ENCODE data around the gene SLC49A3.
"Not testable (repeated sequence)": the region's sequence is repeated elsewhere in the genome, so short reads cannot be mapped to it uniquely, and the experiment has no call there.

The SLC49A3 gene

DNA sequence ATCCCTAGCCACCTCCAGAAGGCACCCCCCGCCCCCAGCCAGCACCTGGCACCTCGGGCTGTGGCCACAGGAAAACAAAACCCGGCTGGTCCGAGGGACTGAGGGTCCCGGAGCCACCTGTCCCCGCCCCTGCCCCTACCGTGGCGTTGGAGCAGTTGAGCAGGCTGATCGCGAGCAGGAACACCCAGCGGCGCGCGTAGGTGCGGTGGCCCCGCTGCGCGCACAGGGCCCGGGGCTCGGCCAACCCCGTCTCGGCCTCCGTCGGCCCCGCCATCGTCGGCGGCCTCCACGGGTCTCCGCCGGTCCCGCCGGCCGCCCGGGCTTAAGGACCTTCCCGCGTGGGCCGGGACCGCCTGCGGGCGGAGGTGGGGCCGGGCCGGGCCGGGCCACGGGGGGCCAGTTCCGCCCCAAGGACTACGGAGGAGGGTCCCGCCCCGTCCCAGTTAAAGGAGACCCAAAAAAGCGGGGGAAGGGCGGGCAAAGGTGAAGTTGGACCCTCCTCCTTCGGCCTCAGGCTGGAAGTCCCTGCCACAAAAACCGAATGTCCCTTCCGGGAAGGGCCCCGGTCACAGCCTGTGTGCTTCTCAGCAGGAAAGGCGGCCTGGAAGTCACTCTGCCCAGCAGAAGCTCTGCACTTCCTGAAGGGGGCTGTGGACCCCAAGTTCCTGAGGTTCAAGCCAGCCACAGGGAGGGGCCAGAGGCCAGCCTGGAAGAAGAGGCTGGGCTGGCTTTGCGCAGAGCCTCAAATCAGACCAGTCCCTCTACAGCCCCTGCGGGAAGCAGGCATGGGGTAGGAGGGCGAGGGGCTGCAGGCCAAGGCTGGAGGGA is at the start of gene SLC49A3:
Gene SLC49A3, minus strand, starts transcription at position 298 of the 828 bp plus-strand sequence. Its CDS starts 24 bp downstream, at position 274.
- DNase-seq, result no peak

DNA sequence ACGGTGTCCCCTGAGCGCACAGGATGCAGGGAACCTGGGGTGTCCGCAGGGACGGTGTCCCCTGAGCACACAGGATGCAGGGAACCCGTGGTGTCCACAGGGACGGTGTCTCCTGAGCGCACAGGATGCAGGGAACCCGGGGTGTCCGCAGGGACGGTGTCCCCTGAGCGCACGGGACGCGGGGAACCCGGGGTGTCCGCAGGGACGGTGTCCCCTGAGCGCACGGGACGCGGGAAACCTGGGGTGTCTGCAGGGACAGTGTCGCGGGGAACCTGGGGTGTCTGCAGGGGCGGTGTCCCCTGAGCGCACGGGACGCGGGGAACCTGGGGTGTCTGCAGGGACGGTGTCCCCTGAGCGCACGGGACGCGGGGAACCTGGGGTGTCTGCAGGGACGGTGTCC is 47.6 kb upstream of the SLC49A3 start:
- DNase-seq, result not testable (repeated sequence)

DNA sequence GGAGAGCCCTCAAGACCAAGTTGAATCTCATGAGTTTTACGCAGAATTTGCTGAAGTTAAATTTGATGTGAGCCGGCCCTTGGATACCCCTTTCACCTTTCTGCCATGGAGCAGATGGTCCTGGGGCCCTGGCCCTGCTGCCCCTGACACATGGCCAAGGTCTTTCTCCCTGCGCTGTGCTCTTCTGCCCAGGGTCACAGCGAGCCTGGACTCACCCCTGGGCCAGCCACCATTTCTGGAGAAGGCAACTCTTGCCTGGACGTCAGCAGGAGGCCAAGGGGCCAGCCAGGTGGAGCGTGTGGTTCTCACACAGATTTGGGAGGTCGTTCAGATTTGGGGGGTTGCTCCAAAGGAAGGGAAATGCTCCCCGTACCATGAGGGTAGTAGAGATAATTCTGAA is 46.6 kb upstream of the SLC49A3 start:
- DNase-seq, result no peak

DNA sequence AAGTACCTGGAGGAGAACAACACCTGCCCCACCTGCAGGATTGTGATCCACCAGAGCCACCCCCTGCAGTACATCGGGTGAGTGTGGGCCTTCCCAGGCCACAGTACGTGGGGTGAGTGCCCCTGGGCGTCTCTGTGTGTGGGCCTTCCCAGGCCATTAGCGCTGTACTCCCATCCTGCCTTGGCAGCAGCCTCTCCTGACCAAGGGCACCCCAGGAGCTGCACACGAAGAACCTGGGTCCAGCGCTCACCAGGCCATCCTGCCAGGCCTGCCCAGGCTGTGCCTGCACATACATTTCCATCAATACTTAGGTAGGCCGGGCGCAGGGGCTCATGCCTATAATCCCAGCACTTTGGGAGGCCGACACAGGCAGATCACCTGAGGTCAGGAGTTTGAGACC is 46.0 kb upstream of the SLC49A3 start:
- DNase-seq, result no peak

DNA sequence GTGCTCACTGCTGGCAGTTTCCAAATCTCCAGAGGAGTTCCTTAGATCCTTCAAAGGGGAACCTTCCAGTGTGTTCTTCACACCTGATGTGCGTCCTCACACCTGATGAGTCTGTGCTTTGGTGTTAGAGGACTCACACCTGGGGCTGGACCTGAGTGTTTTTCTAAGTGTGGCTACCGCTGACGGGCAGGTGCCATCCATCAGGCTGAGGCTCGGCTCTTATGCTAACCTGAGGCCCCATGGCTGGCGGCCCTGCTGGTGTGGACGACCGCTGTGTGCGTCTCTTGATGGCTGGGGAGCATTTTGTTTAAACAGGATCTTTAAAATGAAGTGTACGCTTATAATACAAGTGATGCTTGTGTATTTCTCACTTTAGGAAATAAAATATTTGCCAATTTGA is 45.1 kb upstream of the SLC49A3 start:
- DNase-seq, result no peak

DNA sequence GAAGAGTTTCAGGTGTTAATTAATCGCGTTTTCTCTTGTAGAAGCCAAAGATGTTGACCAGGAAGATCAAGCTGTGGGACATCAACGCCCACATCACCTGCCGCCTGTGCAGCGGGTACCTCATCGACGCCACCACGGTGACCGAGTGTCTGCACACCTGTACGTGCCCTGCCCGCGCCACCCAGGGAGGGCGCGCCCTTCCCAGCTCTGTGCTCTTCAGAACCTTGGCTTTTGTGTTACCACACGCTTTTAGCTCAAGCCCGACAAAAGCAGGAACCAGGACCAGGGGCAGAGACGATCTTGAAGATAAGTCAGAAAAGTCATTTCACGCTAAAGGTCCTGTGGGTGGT is 44.7 kb upstream of the SLC49A3 start:
- no peak for DNase-seq

DNA sequence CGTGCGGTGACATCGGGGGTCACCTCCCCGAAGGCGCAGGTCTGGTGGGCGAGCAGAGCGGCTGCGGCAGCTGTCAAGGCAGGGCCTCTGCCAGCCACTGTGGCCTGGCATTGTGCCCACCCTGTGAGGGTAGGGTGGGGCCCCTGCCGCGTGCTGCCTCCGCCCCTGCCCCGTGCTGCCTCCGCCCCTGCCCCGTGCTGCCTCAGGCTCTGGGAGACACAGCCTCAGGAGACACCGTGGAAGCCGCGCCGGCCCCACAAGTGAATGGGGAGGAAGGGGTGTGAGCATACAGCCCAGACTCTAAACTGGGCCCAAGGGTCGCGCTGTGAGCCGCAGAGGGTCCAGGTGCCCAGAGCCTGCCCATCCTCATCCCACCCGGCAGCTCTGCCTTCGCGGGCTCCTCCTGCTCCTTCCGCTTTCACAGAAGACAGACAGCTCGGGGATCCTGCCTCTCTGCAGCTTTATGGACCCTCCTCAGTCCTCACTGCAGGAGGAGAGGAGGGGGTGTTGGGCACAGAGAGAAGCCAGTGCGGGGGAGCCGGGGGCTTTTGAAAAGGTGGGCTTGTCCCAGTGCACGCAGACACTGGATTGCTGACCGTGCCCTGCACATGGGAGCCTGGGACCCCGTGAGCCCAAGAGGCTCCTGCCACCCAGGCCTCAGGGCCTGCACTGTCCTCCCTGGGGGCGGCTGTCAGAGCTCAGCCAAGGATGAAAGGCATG is 44.1 kb upstream of the SLC49A3 start:
- DNase-seq, result no peak

DNA sequence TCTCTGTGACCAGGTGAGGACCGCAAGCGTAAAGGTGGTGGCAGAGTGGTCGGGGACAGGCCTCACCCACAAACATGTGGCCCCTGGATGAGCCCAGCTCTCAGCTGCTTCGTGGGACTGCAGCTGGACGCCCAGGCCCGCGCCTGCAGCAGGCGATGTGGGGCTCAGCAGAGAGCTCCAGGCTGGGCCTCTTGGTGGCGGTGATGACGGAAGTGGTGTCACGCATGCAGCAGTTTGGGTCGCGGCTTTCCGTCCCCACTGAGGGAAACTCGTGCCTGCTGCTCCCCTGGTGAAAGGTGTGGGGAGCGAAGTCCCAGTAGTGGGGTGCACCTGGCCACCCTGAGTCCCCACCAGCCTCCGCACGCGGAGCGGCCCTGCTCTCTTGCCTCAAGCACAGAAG is 43.5 kb upstream of the SLC49A3 start:
- no peak for DNase-seq

DNA sequence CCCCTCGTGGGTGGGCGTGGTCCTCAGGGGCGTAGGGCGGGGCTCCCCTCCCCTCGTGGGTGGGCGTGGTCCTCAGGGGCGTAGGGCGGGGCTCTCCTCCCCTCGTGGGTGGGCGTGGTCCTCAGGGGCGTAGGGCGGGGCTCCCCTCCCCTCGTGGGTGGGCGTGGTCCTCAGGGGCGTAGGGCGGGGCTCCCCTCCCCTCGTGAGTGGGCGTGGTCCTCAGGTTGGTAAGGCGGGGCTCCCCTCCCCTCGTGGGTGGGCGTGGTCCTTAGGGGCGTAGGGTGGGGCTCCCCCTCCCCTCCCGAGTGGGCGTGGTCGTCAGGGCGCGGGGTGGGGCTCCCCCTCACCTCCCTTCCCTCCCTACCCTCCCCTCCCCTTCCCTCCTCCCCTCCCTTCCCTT is 43.0 kb upstream of the SLC49A3 start:
- DNase-seq, result not testable (repeated sequence)

DNA sequence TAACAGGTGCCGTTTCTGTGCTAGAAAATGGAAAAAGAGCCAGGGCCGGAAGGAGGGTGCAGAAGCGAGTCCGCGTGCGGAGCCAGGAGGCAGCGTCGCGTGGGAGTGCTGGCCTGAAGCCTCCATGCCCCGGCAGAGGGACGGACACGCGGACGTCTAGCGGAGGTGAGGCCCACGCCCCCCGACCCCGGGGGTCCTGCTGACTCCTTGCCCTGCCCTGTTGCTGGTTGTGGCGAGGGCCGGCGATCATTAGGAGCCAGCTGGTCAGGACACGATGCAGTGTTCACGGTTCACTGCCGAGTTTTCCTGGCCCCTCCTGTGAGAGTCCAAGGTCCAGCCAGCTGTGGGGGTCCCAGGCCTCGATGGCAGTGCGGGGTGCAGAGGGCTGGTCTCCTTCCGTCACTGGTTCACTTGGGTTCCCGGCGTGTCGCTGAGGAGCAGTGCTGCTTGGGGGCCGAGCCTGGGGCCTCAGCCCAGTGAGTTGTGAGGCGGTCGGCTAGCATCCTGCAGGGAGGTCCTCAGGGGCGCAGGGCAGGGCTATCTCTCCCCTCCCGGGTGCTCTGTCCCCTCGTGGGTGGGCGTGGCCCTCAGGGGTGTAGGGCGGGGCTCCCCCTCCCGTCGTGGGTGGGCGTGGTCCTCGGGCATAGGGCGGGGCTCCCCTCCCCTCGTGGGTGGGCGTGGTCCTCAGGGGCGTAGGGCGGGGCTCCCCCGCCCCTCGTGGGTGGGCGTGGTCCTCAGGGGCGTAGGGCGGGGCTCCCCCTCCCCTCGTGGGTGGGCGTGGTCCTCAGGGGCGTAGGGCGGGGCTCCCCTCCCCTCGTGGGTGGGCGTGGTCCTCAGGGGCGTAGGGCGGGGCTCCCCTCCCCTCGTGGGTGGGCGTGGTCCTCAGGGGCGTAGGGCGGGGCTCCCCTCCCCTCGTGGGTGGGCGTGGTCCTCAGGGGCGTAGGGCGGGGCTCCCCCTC is 42.3 kb upstream of the SLC49A3 start:
- DNase-seq, result not testable (repeated sequence)

DNA sequence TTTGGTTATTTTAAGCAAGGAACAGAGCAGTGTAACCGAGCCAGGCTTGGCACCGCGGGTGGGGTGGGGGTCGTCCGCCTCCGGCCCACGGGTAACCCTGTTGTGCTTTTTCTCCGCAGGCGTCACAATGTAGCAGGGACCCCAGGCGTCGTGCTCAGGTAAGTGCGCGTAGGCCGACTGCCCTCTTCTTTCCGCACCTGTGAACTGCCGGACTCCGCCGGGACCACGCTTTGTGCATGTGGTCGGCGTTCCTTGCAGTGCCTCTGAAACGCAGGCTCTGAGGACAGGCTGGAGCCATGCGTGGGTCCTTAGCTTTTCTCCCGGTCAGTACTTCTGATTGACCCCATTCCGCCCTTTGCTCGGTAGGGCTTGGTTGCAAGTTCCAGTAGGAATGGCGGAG is 41.6 kb upstream of the SLC49A3 start:
- no peak for DNase-seq

DNA sequence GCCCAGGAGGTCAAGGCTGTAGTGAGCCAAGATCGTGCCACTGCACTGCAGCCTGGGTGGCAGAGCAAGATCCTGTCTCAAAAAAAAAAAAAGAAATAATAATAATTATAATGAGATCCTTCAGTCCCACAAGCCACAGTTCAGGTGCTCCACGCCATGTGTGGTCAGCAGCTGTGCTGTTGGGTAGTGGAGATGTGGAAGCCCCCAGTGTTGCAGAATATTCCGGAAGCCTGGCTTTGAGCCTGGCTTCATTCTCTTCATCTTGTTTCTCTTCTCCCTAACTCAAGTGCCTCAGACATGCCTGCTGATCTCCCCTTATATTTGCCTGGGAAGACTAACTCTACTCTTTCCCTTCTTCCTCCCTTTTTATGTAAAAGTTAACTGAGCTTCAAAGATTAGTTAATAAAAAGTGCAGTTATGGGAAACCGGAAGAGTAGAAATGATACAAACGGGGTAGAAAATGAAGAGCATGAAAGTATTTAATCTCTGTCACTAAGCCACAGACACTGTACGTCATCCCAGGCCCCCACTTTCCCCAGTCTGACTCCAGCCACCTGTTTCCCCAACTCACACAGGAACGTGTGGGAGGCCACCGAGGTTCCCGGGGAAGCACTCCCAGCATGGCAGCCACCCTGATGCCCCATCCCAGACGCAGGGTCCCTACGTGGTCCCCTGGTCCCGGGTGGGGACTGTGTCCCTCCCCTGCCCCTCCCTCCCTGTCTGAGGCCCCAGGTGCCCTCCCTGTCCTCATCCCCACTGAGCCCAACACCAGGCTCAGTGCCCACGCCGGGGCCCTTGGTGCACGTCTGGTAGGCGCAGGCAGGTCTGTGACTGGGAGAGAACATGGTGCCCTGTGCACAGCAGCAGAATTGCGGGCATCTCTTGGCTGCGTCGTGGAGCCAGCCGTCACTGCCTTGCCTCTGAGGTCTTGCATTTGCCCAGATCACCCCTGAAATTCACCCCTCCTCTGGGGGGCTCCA is 40.7 kb upstream of the SLC49A3 start:
- DNase-seq, result no peak

DNA sequence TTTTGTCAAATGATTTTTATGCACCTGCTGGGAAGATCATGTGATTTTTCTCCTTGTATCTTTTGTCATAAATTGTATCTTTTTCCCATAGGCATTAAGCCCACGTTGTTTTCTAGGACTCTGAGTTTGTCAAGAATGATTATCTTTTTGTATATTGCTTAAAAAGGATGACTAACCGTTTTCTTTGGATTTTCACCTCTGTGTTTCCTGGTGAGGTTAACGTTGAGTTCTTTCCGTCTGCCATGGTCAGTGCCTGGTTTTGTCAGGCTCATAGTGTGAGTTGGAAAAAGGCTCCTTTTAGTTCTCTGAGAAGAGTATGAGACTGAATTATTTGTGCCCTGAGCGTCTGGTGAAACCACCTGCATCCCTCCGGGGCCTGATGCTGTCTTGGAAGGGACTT is 38.6 kb upstream of the SLC49A3 start:
- no peak for DNase-seq

DNA sequence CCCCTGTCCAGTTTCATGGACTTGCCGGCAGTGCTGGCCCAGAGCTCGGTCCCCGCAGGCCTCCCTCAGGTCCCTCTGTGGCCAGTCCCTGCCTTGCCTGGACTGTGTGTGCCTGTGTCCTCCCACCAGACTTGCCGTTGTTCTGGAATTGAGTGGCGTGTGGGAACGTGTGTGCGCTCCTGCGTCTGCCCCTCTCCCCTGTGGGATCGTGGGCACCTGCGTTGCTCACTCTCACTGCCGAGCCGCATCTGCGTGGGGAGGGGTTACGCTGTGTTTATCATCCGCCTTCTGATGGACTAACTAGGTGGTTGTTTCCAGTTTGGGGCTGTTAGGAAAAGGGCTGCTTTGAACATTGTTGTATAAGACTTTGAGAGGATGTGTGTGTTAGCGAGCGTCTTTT is 37.9 kb upstream of the SLC49A3 start:
- no peak for DNase-seq

DNA sequence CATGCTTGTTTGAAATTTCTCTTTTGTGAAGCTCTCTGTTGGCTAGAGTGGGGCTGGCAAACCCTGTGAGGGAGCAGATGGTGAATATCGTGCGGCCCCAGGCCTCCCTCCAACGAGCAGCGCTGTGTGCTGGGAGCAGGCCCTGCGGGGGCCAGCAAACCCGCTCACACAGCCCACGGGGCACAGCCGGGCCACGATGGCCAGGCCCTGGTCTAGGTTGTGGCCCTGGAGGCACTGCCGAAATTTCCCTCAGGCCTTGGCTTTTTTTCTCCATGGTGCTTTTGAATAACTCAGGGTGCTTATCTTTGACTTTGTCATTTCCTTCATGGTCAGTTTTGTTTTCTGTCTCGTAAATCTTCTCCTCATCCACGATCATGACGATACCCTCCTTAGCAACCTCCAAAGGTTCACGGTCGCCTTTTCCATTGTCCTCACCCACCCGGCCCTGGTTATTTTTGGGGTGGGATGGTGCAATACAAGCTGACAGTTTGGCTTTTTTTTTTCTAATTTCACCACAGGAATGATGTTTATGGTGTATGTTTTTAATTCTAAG is 37.4 kb upstream of the SLC49A3 start:
- no peak for DNase-seq

DNA sequence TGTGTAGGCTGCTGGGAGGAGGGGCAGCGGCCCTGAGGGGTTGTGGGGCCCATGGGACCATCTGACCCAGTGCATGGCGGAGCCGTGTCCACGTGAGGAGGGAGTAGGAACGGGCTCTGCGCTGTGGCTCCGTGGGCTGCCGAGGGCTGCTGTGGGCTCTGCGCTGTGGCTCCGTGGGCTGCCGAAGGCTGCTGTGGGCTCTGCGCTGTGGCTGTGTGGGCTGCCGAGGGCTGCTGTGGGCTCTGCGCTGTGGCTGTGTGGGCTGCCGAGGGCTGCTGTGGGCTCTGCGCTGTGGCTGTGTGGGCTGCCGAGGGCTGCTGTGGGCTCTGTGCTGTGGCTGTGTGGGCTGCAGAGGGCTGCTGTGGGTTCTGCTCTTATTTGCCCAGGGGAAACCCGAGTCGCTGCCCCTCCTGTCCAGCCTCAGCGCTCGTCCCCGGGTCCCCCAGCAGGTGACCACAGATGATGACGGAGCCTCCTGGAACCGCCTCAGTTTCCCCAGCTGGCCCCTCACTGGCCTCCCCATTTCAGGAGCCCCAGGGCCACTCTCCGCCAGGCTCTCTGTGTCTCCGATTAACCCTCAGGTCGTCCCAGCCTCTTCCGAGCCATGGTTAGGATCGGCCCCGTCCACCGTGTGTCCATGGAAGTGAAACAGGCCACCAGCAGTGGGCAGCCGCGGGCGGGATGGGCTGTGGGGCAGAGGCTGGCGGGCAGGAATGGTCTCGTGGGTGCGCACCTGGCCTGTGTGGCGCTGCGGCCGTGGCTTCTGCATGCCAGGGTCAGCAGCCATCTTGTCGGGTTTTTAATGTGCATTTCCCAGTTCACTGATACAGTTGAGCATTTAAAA is 36.7 kb upstream of the SLC49A3 start:
- no peak for DNase-seq

DNA sequence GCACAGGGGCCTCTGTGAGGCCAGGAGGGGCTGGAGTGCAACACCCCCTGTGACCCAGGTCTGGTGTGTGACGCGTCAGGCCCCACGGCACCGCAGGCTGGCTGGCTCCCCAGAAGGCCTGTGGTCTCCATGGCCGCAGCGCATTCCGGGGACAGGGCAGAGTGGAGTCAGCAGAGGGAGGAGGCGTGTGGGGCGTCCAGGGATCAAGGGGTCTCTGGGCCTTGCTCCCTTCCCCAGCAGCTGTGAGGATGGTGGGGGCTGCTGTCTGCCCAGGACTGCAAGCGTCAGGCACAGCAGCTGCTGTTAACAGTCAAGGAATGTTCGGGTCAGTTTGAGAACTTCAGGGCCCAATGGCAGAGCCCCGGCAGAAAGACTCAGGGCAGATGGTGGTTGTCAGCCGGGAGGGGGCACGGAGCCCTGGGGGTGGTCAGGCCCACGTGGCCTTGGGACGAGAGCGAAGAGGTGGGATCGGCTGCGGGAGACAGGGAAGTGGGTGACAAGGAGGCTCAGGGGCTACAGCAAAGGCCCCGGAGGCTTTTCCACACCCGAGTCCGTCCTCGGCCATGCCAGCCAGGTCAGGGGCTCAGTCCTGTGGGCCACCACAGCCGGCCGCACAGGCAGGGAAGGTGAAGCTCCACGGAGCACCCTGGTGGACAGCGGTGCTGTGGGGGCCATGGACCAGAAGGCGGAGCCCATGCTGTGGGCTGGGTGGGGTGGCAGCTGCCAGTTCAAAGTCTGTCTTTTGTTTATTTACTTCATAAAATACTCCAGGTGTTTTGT is 35.0 kb upstream of the SLC49A3 start:
- DNase-seq, result no peak

DNA sequence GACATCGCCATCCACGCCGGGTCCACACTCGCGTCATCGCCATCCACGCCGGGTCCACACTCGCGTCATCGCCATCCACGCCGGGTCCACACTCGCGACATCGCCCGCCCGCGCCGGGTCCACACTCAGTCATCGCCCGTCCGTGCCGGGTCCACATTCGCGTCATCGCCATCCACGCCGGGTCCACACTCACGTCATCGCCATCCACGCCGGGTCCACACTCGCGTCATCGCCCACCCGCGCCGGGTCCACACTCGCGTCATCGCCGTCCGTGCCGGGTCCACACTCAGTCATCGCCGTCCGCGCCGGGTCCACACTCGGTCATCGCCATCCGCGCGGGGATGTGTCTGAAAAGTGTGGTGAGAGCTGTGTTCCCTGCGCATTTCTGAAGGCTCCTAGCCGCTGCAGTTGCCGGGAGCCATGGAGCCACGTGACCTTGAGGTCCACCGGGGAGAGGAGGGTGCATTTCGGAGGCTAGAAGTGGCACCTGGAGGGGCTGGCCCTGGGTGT is 34.0 kb upstream of the SLC49A3 start:
- DNase-seq, result no peak

DNA sequence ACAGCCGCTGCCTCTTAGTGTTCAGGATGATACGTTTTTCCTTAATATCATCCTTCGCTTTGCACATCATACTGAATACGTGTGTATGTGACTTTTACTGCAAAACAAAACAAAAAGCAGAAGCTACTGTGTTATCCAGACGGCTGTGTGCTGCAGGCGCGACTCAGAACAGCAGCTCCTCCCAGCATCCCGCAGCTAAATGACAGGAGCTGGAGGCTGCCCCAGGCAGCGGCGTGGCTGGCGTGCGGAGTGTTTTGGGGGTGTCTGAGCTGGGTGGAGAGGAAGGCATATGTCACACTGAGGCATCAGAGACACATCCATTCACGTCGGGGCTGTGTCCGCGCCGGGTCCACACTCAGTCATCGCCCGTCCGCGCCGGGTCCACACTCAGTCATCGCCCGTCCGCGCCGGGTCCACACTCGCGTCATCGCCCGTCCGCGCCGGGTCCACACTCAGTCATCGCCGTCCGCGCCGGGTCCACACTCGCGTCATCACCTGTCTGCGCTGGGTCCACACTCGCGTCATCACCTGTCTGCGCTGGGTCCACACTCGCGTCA is 33.3 kb upstream of the SLC49A3 start:
- DNase-seq, result no peak

All from activated CD4-positive, CD25-positive, alpha-beta regulatory T cell treated with anti-CD3 and anti-CD28 coated beads, Interleukin-2, amount 50 U/mL, for 72 hours (primary cell).